WTC11 (cell line): Measurements from ENCODE around the gene GPATCH8. TPM values are rescaled to one million over a fixed set of nuclear protein-coding genes. Genes with fewer than 3 reads are reported as not detected.

Source experiments
- ATAC-seq: fragments of 200-7000 bp; cut with Tn5 transposase; 2 replicates; pipeline ENCODE4 v1.10.0; 2021; ENCODE audit warnings: mild to moderate bottlenecking, moderate library complexity
- CTCF ChIA-PET: fragments of 300-600 bp; sonication (Branson Sonifier 250); formaldehyde crosslinking; loops from one replicate; lab custom pipeline; 2021; ENCODE audit warnings: antibody characterized with exemption; lab: Charles Lee
- POLR2A ChIA-PET: fragments of 350-600 bp; sonication (Branson Sonifier 250); formaldehyde crosslinking; loops from one replicate; lab custom pipeline; 2021; ENCODE audit warnings: antibody characterized with exemption; lab: Charles Lee
- DNase-seq: peaks from one replicate; pipeline ENCODE4 v3.0.0; 2021; ENCODE audit warnings: low spot score
- H3K27ac Mint-ChIP-seq: 2 replicates; pipeline ENCODE4 v1.8.0; 2021; ENCODE audit warnings: mixed read lengths
- H3K27me3 Mint-ChIP-seq: 2 replicates; pipeline ENCODE4 v1.8.0; 2021; ENCODE audit warnings: low read depth, mild to moderate bottlenecking, moderate library complexity, mixed read lengths
- H3K36me3 Mint-ChIP-seq: 2 replicates; pipeline ENCODE4 v1.8.0; 2021; ENCODE audit warnings: mixed read lengths
- H3K4me1 Mint-ChIP-seq: 2 replicates; pipeline ENCODE4 v1.8.0; 2022; ENCODE audit warnings: mixed read lengths
- H3K4me3 Mint-ChIP-seq: 2 replicates; pipeline ENCODE4 v1.8.0; 2021; ENCODE audit warnings: mild to moderate bottlenecking, moderate library complexity, mixed read lengths
- H3K9me3 Mint-ChIP-seq: 2 replicates; pipeline ENCODE4 v1.8.0; 2021; ENCODE audit warnings: mixed read lengths
- CREM ChIP-seq: sonication (generic); formaldehyde crosslinking; IDR thresholded peaks from 2 replicates; pipeline ENCODE4 v1.8.1; 2022; ENCODE audit warnings: mild to moderate bottlenecking, missing genetic modification reagents, moderate library complexity
- ESRRA ChIP-seq: sonication (generic); formaldehyde crosslinking; IDR thresholded peaks from 2 replicates; pipeline ENCODE4 v1.8.1; 2022; ENCODE audit warnings: mild to moderate bottlenecking, missing genetic modification reagents, borderline replicate concordance
- FOXJ3 ChIP-seq: sonication (generic); formaldehyde crosslinking; IDR thresholded peaks from 2 replicates; pipeline ENCODE4 v1.9.0; 2021; ENCODE audit warnings: missing genetic modification reagents, mild to moderate bottlenecking, borderline replicate concordance
- GABPB1 ChIP-seq: sonication (generic); formaldehyde crosslinking; IDR thresholded peaks from 2 replicates; pipeline ENCODE4 v1.8.1; 2023; ENCODE audit warnings: mild to moderate bottlenecking, missing genetic modification reagents
- HMGA2 ChIP-seq: fragments of 250-450 bp; sonication (Bioruptor Pico); IDR thresholded peaks from 2 replicates; pipeline ENCODE4 v1.4.0; 2021; ENCODE audit warnings: mild to moderate bottlenecking, moderate library complexity
- MYBL2 ChIP-seq: sonication (generic); formaldehyde crosslinking; IDR thresholded peaks from 2 replicates; pipeline ENCODE4 v1.8.1; 2023; ENCODE audit warnings: mild to moderate bottlenecking, moderate library complexity, missing genetic modification reagents
- NFATC4 ChIP-seq: fragments of 250-450 bp; sonication (Bioruptor Pico); IDR thresholded peaks from 2 replicates; pipeline ENCODE4 v1.9.0; 2021; ENCODE audit warnings: mild to moderate bottlenecking
- RORB ChIP-seq: fragments of 250-450 bp; sonication (Bioruptor Pico); IDR thresholded peaks from 2 replicates; pipeline ENCODE4 v1.9.0; 2021; ENCODE audit warnings: mild to moderate bottlenecking
- SP1 ChIP-seq: sonication (generic); formaldehyde crosslinking; conservative IDR thresholded peaks from 2 replicates; pipeline ENCODE4 v1.8.1; 2022; ENCODE audit warnings: missing genetic modification reagents
- ZBTB21 ChIP-seq: sonication (generic); formaldehyde crosslinking; IDR thresholded peaks from 2 replicates; pipeline ENCODE4 v1.8.1; 2023; ENCODE audit warnings: mild to moderate bottlenecking, missing genetic modification reagents, borderline replicate concordance
- ZNF138 ChIP-seq: sonication (generic); formaldehyde crosslinking; conservative IDR thresholded peaks from 2 replicates; pipeline ENCODE4 v1.8.1; 2022; ENCODE audit warnings: mild to moderate bottlenecking, moderate library complexity, missing genetic modification reagents
- total RNA-seq: library from RNA; stranded (reverse); gene quantifications from 3 replicates; pipeline ENCODE4 v1.2.3, GENCODE V29; 2021
- TF ChIP-seq, protein P1 (sequence below): fragments of 250-450 bp; sonication (Bioruptor Pico); conservative IDR thresholded peaks from 2 replicates; pipeline ENCODE4 v1.9.0; 2021; ENCODE audit warnings: mild to moderate bottlenecking
- TF ChIP-seq, protein P2 (sequence below): sonication (generic); formaldehyde crosslinking; IDR thresholded peaks from 2 replicates; pipeline ENCODE4 v1.8.0; 2023; ENCODE audit warnings: missing genetic modification reagents, mild to moderate bottlenecking, borderline replicate concordance
- TF ChIP-seq, protein P3 (sequence below): sonication (generic); formaldehyde crosslinking; IDR thresholded peaks from 2 replicates; pipeline ENCODE4 v1.8.0; 2023; ENCODE audit warnings: mild to moderate bottlenecking, missing genetic modification reagents
- TF ChIP-seq, protein P4 (sequence below): fragments of 250-450 bp; sonication (Bioruptor Pico); IDR thresholded peaks from 2 replicates; pipeline ENCODE4 v1.8.0; 2021; ENCODE audit warnings: mild to moderate bottlenecking
- TF ChIP-seq, protein P5 (sequence below): sonication (generic); formaldehyde crosslinking; IDR thresholded peaks from 2 replicates; pipeline ENCODE4 v1.8.0; 2022; ENCODE audit warnings: mild to moderate bottlenecking, missing genetic modification reagents
- TF ChIP-seq, protein P6 (sequence below): sonication (generic); formaldehyde crosslinking; conservative IDR thresholded peaks from 2 replicates; pipeline ENCODE4 v1.8.1; 2023; ENCODE audit warnings: mild to moderate bottlenecking, low read depth, missing genetic modification reagents, moderate library complexity

The GPATCH8 gene
- total RNA-seq, 1 experiment from 2014 or later: 51.9 TPM

DNA sequence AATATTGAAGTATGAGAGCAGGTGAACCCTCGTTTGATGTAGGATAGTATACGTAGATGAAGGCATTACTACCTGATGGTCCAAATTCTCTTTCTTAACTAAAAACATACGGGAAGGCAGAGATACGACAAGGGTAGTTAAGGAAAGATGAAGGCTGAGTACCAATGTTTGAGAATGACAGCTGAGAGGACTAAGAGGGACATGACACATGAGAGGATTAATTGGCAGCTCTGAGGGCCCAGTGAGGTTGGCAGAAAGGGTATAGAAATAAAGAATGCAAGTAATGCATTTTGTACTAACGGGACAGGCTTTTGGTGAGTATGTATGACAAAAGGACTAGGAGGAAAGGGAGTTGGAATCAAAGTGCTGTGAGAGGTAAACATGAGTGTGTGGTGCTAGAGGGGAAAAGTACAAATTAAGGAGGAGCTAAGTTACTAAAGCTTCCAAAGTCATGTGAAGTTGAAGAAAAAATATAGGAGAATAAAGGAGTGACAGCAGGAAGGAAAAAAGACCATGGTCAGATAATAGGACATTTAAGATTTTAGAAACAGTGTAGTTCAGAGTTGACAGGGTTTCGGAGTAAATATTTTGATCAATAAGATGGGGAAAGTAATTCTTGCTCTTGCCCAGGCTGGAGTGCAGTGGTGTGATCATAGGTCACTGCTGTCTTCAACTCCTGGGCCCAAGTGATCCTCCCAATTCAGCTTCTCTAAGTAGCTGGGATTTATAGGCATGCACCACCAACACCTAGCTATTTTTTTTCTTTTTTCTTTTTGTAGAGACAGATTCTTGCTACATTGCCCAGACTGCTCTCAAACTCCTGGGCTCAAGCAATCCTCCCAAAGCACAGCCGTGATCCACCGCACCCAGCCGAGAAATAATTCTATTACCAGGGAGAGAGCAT, 70.7 kb downstream of the GPATCH8 start:
- Mint-ChIP-seq H3K27me3 (no peaks in the 10 kb centered on the region), H3K36me3 (peaks cover 40% of the 10 kb centered on the region), H3K4me3 (no peak overlapping the region), H3K4me1 (no peaks in the 10 kb centered on the region), H3K9me3 (no peaks in the 10 kb centered on the region), H3K27ac (no peak overlapping the region; the same call in 1 of the 2 replicates)
- no peak for TF ChIP-seq CREM
- TF ChIP-seq HMGA2 (CRISPR knock-in tag): no peak
- TF ChIP-seq GABPB1 (CRISPR knock-in tag): no peak
- TF ChIP-seq RORB (CRISPR knock-in tag): no peak
- TF ChIP-seq ZNF138: no peak
- TF ChIP-seq MYBL2: no peak
- TF ChIP-seq, protein P1, sequence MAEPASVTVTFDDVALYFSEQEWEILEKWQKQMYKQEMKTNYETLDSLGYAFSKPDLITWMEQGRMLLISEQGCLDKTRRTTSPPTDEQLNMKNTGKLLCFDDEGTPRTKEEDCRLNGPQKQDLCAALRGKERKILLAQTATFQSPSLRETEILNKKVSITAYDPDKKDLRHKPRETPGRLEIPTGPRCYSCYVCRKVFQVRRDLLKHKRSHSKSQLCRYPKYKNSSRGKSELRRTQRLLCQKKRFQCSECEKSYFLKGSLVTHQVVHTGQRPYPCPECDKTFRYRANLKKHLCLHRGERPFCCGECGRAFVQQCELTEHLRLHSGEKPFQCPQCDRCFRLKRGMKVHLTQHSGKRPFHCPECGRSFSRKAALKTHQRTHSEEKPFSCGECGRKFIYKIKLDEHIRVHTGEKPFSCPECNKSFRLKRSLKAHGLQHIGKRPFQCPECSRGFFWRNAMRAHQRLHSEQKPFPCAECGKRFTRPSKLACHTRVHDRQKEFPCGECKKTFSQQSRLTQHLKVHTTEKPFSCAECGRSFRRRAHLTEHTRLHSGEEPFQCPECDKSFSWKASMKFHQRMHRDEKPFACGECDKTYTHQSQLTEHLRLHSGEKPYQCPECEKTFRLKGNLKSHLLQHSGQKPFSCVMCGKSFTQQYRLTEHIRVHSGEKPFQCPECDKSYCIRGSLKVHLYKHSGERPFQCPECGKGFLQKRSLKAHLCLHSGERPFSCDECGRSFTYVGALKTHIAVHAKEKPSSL (CRISPR knock-in tag): no peak
- TF ChIP-seq SP1 (CRISPR knock-in tag): no peak
- ATAC-seq (no peak), DNase-seq (no peak)
- ChIA-PET CTCF (no interaction called here), POLR2A (no interaction called here)

DNA sequence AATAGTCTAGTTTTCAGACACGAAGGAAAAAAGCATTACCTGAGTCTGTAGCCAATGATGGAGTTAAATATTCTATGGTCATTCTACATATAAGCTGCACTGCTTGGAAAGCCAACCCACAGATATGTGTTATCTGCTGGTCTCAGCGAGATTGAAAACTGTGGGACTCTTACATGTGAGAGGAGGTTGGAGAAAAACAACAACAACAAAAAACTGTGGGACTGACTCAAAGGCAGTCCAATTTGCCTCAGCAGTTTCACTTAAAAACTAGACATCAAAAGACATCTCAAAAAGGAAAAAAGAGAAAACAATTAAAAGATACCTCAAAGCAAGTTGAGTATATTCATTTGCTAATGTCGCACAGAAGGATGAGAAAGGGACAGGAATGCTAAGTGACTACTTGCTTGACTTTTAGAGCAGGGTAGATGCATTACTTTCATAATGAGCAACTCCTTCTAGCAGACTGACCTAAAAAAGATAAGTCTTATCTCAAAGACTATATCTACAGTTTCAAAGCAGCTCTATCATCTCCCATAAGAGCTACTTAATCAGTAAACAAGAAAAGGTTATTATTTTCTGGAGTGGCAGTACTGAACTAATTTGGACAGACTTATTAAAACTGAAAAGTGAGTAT, 78.3 kb downstream of the GPATCH8 start:
- CTCF ChIA-PET: interaction anchor here (1.2 to 2.4 kb wide), 2 partner anchors 50 to 98 kb away, joined by 4 to 9 read pairs; no protein-coding TSS in a partner anchor
- H3K36me3 Mint-ChIP-seq: peaks cover 23% of the 10 kb centered on the region
- TF ChIP-seq FOXJ3 (CRISPR knock-in tag): no peak
- TF ChIP-seq ESRRA (CRISPR knock-in tag): no peak
- TF ChIP-seq, protein P2, sequence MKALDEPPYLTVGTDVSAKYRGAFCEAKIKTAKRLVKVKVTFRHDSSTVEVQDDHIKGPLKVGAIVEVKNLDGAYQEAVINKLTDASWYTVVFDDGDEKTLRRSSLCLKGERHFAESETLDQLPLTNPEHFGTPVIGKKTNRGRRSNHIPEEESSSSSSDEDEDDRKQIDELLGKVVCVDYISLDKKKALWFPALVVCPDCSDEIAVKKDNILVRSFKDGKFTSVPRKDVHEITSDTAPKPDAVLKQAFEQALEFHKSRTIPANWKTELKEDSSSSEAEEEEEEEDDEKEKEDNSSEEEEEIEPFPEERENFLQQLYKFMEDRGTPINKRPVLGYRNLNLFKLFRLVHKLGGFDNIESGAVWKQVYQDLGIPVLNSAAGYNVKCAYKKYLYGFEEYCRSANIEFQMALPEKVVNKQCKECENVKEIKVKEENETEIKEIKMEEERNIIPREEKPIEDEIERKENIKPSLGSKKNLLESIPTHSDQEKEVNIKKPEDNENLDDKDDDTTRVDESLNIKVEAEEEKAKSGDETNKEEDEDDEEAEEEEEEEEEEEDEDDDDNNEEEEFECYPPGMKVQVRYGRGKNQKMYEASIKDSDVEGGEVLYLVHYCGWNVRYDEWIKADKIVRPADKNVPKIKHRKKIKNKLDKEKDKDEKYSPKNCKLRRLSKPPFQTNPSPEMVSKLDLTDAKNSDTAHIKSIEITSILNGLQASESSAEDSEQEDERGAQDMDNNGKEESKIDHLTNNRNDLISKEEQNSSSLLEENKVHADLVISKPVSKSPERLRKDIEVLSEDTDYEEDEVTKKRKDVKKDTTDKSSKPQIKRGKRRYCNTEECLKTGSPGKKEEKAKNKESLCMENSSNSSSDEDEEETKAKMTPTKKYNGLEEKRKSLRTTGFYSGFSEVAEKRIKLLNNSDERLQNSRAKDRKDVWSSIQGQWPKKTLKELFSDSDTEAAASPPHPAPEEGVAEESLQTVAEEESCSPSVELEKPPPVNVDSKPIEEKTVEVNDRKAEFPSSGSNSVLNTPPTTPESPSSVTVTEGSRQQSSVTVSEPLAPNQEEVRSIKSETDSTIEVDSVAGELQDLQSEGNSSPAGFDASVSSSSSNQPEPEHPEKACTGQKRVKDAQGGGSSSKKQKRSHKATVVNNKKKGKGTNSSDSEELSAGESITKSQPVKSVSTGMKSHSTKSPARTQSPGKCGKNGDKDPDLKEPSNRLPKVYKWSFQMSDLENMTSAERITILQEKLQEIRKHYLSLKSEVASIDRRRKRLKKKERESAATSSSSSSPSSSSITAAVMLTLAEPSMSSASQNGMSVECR: no peak
- TF ChIP-seq, protein P3, sequence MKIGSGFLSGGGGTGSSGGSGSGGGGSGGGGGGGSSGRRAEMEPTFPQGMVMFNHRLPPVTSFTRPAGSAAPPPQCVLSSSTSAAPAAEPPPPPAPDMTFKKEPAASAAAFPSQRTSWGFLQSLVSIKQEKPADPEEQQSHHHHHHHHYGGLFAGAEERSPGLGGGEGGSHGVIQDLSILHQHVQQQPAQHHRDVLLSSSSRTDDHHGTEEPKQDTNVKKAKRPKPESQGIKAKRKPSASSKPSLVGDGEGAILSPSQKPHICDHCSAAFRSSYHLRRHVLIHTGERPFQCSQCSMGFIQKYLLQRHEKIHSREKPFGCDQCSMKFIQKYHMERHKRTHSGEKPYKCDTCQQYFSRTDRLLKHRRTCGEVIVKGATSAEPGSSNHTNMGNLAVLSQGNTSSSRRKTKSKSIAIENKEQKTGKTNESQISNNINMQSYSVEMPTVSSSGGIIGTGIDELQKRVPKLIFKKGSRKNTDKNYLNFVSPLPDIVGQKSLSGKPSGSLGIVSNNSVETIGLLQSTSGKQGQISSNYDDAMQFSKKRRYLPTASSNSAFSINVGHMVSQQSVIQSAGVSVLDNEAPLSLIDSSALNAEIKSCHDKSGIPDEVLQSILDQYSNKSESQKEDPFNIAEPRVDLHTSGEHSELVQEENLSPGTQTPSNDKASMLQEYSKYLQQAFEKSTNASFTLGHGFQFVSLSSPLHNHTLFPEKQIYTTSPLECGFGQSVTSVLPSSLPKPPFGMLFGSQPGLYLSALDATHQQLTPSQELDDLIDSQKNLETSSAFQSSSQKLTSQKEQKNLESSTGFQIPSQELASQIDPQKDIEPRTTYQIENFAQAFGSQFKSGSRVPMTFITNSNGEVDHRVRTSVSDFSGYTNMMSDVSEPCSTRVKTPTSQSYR (CRISPR knock-in tag): no peak
- TF ChIP-seq NFATC4 (CRISPR knock-in tag): no peak
- TF ChIP-seq, protein P4, sequence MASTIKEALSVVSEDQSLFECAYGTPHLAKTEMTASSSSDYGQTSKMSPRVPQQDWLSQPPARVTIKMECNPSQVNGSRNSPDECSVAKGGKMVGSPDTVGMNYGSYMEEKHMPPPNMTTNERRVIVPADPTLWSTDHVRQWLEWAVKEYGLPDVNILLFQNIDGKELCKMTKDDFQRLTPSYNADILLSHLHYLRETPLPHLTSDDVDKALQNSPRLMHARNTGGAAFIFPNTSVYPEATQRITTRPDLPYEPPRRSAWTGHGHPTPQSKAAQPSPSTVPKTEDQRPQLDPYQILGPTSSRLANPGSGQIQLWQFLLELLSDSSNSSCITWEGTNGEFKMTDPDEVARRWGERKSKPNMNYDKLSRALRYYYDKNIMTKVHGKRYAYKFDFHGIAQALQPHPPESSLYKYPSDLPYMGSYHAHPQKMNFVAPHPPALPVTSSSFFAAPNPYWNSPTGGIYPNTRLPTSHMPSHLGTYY (CRISPR knock-in tag): no peak
- TF ChIP-seq CREM: no peak
- TF ChIP-seq, protein P5, sequence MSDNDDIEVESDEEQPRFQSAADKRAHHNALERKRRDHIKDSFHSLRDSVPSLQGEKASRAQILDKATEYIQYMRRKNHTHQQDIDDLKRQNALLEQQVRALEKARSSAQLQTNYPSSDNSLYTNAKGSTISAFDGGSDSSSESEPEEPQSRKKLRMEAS (CRISPR knock-in tag): no peak
- TF ChIP-seq, protein P6, sequence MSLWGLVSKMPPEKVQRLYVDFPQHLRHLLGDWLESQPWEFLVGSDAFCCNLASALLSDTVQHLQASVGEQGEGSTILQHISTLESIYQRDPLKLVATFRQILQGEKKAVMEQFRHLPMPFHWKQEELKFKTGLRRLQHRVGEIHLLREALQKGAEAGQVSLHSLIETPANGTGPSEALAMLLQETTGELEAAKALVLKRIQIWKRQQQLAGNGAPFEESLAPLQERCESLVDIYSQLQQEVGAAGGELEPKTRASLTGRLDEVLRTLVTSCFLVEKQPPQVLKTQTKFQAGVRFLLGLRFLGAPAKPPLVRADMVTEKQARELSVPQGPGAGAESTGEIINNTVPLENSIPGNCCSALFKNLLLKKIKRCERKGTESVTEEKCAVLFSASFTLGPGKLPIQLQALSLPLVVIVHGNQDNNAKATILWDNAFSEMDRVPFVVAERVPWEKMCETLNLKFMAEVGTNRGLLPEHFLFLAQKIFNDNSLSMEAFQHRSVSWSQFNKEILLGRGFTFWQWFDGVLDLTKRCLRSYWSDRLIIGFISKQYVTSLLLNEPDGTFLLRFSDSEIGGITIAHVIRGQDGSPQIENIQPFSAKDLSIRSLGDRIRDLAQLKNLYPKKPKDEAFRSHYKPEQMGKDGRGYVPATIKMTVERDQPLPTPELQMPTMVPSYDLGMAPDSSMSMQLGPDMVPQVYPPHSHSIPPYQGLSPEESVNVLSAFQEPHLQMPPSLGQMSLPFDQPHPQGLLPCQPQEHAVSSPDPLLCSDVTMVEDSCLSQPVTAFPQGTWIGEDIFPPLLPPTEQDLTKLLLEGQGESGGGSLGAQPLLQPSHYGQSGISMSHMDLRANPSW (CRISPR knock-in tag): no peak
- TF ChIP-seq MYBL2: no peak
- TF ChIP-seq ZBTB21 (CRISPR knock-in tag): no peak

More for the DNA sequence above, 78.3 kb downstream of the GPATCH8 start:
- DNase-seq (no peak), ATAC-seq (no peak)
- POLR2A ChIA-PET: interaction anchor here (0.9 kb wide), 1 partner anchor 10 kb away, joined by 3 read pairs; no protein-coding TSS in a partner anchor
- peak overlapping the region; percentile 82; the same call in 1 of the 2 replicates for H3K27ac Mint-ChIP-seq
- H3K27me3 Mint-ChIP-seq: no peaks in the 10 kb centered on the region
- no peak overlapping the region for H3K4me3 Mint-ChIP-seq
- H3K4me1 Mint-ChIP-seq: peaks cover 15% of the 10 kb centered on the region
- H3K9me3 Mint-ChIP-seq: no peaks in the 10 kb centered on the region
